PC-9 (cell line): ENCODE data around the gene MLH1. TPM values are rescaled to one million over a fixed set of nuclear protein-coding genes. Genes with fewer than 3 reads are reported as not detected.
A peak's percentile ranks its signal among the peaks of the same experiment; 100 is the strongest.

Experiments used
- BruUV-seq: library from RNA; stranded (reverse); fragments of 400-500 nt; replicated peaks from 2 replicates; lab custom pipeline; 2021; lab: Mats Ljungman, UMichigan
- CTCF ChIA-PET: fragments of 300-600 bp; sonication (Branson Sonifier 250); formaldehyde crosslinking; loops from one replicate; lab custom pipeline; 2022; ENCODE audit warnings: antibody characterized with exemption; lab: Charles Lee
- POLR2A ChIA-PET: fragments of 300-600 bp; sonication (Branson Sonifier 250); formaldehyde crosslinking; loops from one replicate; lab custom pipeline; 2022; ENCODE audit warnings: antibody characterized with exemption; ENCODE audit not compliant: unreplicated experiment; lab: Charles Lee
- DNase-seq, 2 experiments: peaks; one replicate each; pipeline versions ENCODE4 v3.0.0 to v3.0.0-alpha.2; 2015 to 2022; ENCODE audit warnings: mixed read lengths in 1 of 2
- H2AFZ ChIP-seq: fragments of 200-600 bp; sonication (generic); 2 replicates; pipeline ENCODE4 v1.8.1; 2017; ENCODE audit warnings: antibody characterized with exemption
- H3F3A ChIP-seq: fragments of 200-600 bp; sonication (generic); 2 replicates; pipeline ENCODE4 v1.8.1; 2017; ENCODE audit warnings: antibody characterized with exemption, mild to moderate bottlenecking, low read depth; ENCODE audit not compliant: insufficient read depth
- H3K27ac ChIP-seq: fragments of 200-600 bp; sonication (generic); 2 replicates; pipeline ENCODE4 v1.6.1; 2016; ENCODE audit warnings: mixed run types
- H3K27me3 ChIP-seq: fragments of 200-600 bp; sonication (generic); 2 replicates; pipeline ENCODE4 v1.6.1; 2016; ENCODE audit warnings: low read depth, mixed run types; ENCODE audit not compliant: insufficient read depth
- H3K36me3 ChIP-seq: fragments of 200-600 bp; sonication (generic); 2 replicates; pipeline ENCODE4 v1.6.1; 2016; ENCODE audit warnings: low read depth, mixed run types
- H3K4me1 ChIP-seq: fragments of 200-600 bp; sonication (generic); replicated peaks from 2 replicates; pipeline ENCODE4 v1.6.1; 2016; ENCODE audit warnings: mixed run types; ENCODE audit not compliant: insufficient read depth
- H3K4me2 ChIP-seq: fragments of 200-600 bp; sonication (generic); 2 replicates; pipeline ENCODE4 v1.6.1; 2017; ENCODE audit warnings: mixed run types
- H3K4me3 ChIP-seq: fragments of 200-600 bp; sonication (generic); 2 replicates; pipeline ENCODE4 v1.6.1; 2016; ENCODE audit warnings: mixed run types
- H3K79me2 ChIP-seq: fragments of 200-600 bp; sonication (generic); 2 replicates; pipeline ENCODE4 v1.6.1; 2017; ENCODE audit warnings: low read depth, mixed run types
- H3K9me2 ChIP-seq: fragments of 200-600 bp; sonication (generic); 2 replicates; pipeline ENCODE4 v1.8.1; 2017; ENCODE audit warnings: mild to moderate bottlenecking; ENCODE audit not compliant: insufficient read depth
- H3K9me3 ChIP-seq: fragments of 200-600 bp; sonication (generic); 2 replicates; pipeline ENCODE4 v1.8.1; 2016; ENCODE audit warnings: low read depth; ENCODE audit not compliant: insufficient read depth
- H4K20me1 ChIP-seq: fragments of 200-600 bp; sonication (generic); 2 replicates; pipeline ENCODE4 v1.8.1; 2017; ENCODE audit not compliant: insufficient read depth
- EZH2 ChIP-seq: fragments of 200-600 bp; sonication (generic); IDR thresholded peaks from 2 replicates; pipeline ENCODE4 v1.8.0; 2017; ENCODE audit warnings: antibody characterized with exemption, low read depth
- intact Hi-C: fragments of 100-400 bp; cut with micrococcal nuclease; formaldehyde crosslinking; loops from one replicate; pipeline ENCODE4 v1.10.0; 2022; ENCODE audit not compliant: unreplicated experiment
- total RNA-seq: library from RNA; stranded (reverse); gene quantifications from 2 replicates; pipeline ENCODE4 v1.2.3, GENCODE V29; 2021
- TF ChIP-seq, protein P1 (sequence below): fragments of 200-600 bp; sonication (generic); conservative IDR thresholded peaks from 2 replicates; pipeline ENCODE4 v1.6.1; 2017; ENCODE audit warnings: mixed run types, antibody characterized with exemption, mild to moderate bottlenecking, moderate library complexity

The MLH1 gene
- total RNA-seq, 1 experiment from 2014 or later: 30.9 TPM

DNA sequence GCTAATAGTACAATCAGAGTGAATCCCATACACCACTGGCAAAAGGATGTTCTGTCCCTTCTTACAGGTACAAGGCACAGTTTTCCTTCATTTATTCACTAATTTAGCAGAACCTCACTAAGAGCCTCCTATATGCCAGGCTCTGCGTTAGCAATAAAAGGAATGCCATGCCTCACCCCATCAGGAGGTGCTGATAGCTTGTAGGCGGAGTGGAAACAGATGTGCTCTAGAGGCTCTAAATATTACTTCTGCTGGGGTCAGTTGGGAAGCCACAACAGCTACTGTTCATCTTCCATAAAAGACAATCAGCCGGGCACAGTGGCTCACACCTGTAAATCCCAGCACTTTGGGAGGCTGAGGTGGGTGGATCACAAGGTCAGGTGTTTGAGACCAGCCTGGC lies 24.4 kb downstream of the MLH1 start:
- TF ChIP-seq EZH2: no peak
- Histone ChIP-seq H3K9me2 (no peaks in the 10 kb centered on the region), H3F3A (no peaks in the 10 kb centered on the region), H4K20me1 (no peaks in the 10 kb centered on the region), H3K36me3 (peaks cover 9% of the 10 kb centered on the region), H3K4me1 (no peaks in the 10 kb centered on the region), H3K27ac (no peak overlapping the region), H3K9me3 (no peaks in the 10 kb centered on the region), H3K79me2 (no peaks in the 10 kb centered on the region), H3K4me2 (no peak overlapping the region), H2AFZ (no peak overlapping the region), H3K27me3 (no peaks in the 10 kb centered on the region), H3K4me3 (no peak overlapping the region)
- no TSS peak for BruUV-seq
- ChIA-PET POLR2A (no interaction called here), CTCF (no interaction called here)
- DNase-seq: no peak
- intact Hi-C loops: no loop called here

DNA sequence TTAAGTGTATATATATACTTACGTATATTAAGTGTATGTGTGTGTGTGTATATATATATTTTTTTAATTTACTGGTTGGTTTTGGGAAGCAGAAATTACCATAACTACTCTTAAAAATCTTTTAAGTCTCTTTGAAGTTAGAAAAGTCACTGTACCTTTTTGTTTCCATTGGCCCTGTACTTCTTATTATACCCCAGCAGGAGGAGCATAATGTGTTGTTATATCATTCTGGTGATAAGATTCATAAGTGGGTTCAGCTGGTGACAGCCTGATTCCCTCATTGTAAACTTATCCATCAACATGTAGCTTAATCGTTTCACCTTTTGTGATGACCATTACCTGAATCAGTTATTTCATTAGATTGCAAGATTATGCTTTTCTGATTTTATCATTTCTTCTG lies 30.8 kb downstream of the MLH1 start:
- Histone ChIP-seq H3K4me3 (no peak overlapping the region), H3K27me3 (no peaks in the 10 kb centered on the region), H3K36me3 (peaks cover 13% of the 10 kb centered on the region), H3K9me3 (no peaks in the 10 kb centered on the region), H3K4me1 (no peaks in the 10 kb centered on the region), H3K9me2 (no peaks in the 10 kb centered on the region), H3K27ac (no peak overlapping the region), H3K4me2 (no peak overlapping the region), H3F3A (no peaks in the 10 kb centered on the region), H2AFZ (no peak overlapping the region), H3K79me2 (no peaks in the 10 kb centered on the region), H4K20me1 (no peaks in the 10 kb centered on the region)
- POLR2A ChIA-PET: interaction anchor here (0.5 kb wide), 1 partner anchor 32 kb away, joined by 3 read pairs; no protein-coding TSS in a partner anchor
- intact Hi-C loops: no loop called here
- CTCF ChIA-PET: no interaction called here
- TF ChIP-seq, protein P1, sequence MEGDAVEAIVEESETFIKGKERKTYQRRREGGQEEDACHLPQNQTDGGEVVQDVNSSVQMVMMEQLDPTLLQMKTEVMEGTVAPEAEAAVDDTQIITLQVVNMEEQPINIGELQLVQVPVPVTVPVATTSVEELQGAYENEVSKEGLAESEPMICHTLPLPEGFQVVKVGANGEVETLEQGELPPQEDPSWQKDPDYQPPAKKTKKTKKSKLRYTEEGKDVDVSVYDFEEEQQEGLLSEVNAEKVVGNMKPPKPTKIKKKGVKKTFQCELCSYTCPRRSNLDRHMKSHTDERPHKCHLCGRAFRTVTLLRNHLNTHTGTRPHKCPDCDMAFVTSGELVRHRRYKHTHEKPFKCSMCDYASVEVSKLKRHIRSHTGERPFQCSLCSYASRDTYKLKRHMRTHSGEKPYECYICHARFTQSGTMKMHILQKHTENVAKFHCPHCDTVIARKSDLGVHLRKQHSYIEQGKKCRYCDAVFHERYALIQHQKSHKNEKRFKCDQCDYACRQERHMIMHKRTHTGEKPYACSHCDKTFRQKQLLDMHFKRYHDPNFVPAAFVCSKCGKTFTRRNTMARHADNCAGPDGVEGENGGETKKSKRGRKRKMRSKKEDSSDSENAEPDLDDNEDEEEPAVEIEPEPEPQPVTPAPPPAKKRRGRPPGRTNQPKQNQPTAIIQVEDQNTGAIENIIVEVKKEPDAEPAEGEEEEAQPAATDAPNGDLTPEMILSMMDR: peak; percentile 42
- no peak for TF ChIP-seq EZH2
- no peak for DNase-seq
- BruUV-seq: no TSS peak

DNA sequence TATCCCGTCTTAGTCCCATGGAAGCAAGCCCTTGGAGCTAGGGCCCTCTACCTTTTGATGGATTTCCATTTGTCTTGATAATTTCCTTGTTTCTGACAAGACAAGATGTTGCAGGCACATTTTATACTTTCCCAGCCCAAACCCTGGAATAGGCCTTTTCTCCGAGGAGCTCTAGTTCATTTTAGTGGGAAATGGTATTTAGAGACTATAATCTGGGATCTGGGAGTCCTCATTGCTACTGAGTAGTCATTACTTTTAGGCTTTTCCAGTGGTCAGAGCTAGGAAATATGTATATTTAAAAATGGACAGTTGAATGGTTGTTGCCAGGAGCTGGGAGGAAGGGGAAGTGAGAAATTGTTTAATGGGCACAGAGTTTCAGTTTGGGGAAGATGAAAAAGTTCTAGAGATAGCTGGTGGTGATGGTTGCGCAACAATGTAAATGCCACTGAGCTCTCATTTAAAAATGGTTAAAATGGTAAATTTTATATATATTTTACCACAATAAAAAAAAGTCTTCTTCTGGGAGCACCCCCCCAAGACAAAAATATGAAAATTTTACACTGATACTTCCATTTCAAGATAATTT lies 31.6 kb downstream of the MLH1 start:
- Histone ChIP-seq H3K4me2 (no peak overlapping the region), H4K20me1 (no peaks in the 10 kb centered on the region), H3F3A (no peaks in the 10 kb centered on the region), H3K9me2 (no peaks in the 10 kb centered on the region), H3K27ac (no peak overlapping the region), H3K36me3 (peaks cover 15% of the 10 kb centered on the region), H3K27me3 (no peaks in the 10 kb centered on the region), H3K79me2 (no peaks in the 10 kb centered on the region), H3K9me3 (no peaks in the 10 kb centered on the region), H3K4me1 (no peaks in the 10 kb centered on the region), H2AFZ (no peak overlapping the region), H3K4me3 (no peak overlapping the region)
- intact Hi-C loops: no loop called here
- ChIA-PET CTCF (no interaction called here), POLR2A (no interaction called here)
- DNase-seq: no peak
- BruUV-seq: no TSS peak
- no peak for TF ChIP-seq EZH2
- TF ChIP-seq, protein P1: no peak
